ENCODE results near the gene DHRS3. TPM values are rescaled to one million over a fixed set of nuclear protein-coding genes. Genes with fewer than 3 reads are reported as not detected.
A peak's percentile ranks its signal among the peaks of the same experiment; 100 is the strongest.

DHRS3 gene
- total RNA-seq, 6 experiments from 2014 or later: 6.0 to 29.1 (median 27.1) TPM

GRCh38 chr1:12618965-12619791, 1.2 kb upstream of the DHRS3 start:
- Mint-ChIP-seq H3K4me3 (peak overlapping the region; percentile 93), H3K27me3 (ENCODE audit: insufficient read depth) (peaks cover 12% of the 10 kb centered on the region), H3K4me1 (ENCODE audit: low read depth) (peaks cover 59% of the 10 kb centered on the region), H3K27ac (peak overlapping the region; percentile 84), H3K36me3 (ENCODE audit: low read depth) (no peaks in the 10 kb centered on the region; the same call in 1 of the 2 replicates), H3K9me3 (no peaks in the 10 kb centered on the region)
- DNase-seq: peak; percentile 60
- TF ChIP-seq CTCF (IDR thresholded peaks at IDR 0.05): no peak; the same call in 1 of the 2 replicates

DNA sequence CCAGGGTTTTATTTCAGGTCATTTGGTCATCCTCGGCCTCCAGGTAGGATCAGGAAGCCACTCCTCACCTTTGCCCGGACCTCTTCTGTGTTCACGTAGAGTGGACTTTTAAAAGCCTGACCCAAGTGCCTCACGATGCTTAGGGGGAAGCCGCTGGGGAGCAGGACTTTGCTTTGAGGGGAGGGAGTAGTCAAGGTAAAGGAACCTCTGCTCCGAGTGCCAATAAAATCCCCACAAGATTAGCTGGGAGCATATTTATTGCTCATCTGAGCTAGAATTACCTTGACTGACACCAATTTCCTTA, 603 bp upstream of the DHRS3 start:
- Mint-ChIP-seq H3K27ac (peak overlapping the region; percentile 84), H3K27me3 (ENCODE audit: insufficient read depth) (peaks cover 10% of the 10 kb centered on the region), H3K9me3 (no peaks in the 10 kb centered on the region), H3K4me1 (ENCODE audit: low read depth) (peaks cover 59% of the 10 kb centered on the region), H3K4me3 (peak overlapping the region; percentile 93), H3K36me3 (ENCODE audit: low read depth) (no peaks in the 10 kb centered on the region; the same call in 1 of the 2 replicates)
- TF ChIP-seq CTCF (IDR thresholded peaks at IDR 0.05): no peak
- no peak for DNase-seq

GRCh38 chr1:12617511-12617900, 504 bp downstream of the DHRS3 start:
- H3K36me3 Mint-ChIP-seq (ENCODE audit: low read depth): no peaks in the 10 kb centered on the region; the same call in 1 of the 2 replicates
- H3K4me1 Mint-ChIP-seq (ENCODE audit: low read depth): peaks cover 59% of the 10 kb centered on the region

GRCh38 chr1:12616709-12617373, 1.2 kb downstream of the DHRS3 start:
- peak overlapping the region; percentile 83 for H3K27ac Mint-ChIP-seq
- peak overlapping the region; percentile 93 for H3K4me3 Mint-ChIP-seq
- peaks cover 62% of the 10 kb centered on the region for H3K4me1 Mint-ChIP-seq (ENCODE audit: low read depth)
- no peak for TF ChIP-seq CTCF (IDR thresholded peaks at IDR 0.05)
- no peak for DNase-seq
- peaks cover 10% of the 10 kb centered on the region for H3K27me3 Mint-ChIP-seq (ENCODE audit: insufficient read depth)
- no peaks in the 10 kb centered on the region; the same call in 1 of the 2 replicates for H3K36me3 Mint-ChIP-seq (ENCODE audit: low read depth)
- no peaks in the 10 kb centered on the region for H3K9me3 Mint-ChIP-seq

More at GRCh38 chr1:12617511-12617900, 504 bp downstream of the DHRS3 start:
- Mint-ChIP-seq H3K4me3 (peak overlapping the region; percentile 93), H3K9me3 (no peaks in the 10 kb centered on the region), H3K27me3 (ENCODE audit: insufficient read depth) (peaks cover 10% of the 10 kb centered on the region), H3K27ac (peak overlapping the region; percentile 74; the same call in 1 of the 2 replicates)
- DNase-seq: no peak
- TF ChIP-seq CTCF (IDR thresholded peaks at IDR 0.05): no peak

DNA sequence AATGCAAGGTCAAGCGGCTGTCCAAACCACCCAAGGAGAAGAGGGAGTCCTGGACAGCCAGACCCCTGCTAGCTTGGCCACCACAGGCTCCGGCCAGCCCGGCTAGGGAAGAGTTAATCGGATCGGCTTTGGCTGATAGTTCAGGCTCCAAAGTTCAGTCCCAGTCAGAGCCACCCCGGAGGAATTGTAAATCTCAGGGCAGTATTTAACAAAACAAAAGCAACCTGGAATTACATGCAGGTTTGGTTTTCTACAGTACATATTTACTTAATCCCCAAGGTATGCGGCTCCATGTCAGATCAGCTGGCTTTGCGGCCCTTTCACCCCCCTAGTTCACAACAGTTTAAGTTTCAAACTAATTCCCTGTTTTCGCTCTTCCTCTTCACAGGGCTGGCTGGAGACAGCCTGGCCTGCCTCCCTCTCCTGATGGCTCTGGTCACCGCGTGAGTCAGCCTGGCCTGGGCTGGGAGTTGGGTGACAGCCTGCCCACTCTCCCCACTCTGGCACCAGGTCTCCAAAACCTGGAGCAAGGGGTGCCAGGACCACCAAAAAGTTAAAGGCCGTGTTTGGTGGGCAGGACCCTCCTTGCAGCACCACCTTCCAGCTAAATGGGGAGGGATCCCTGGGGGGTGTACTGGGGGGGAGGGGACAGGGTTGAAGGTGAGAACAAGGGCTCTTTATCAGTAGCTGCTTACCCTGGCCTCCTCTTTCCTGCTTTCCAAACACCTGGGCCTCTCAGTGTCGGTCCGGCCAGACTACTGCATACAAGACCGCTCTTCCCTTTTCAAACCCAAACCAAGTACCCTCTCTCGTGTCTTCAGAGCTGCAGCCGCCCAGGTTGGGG, 1.9 kb downstream of the DHRS3 start:
- Mint-ChIP-seq H3K36me3 (ENCODE audit: low read depth) (no peaks in the 10 kb centered on the region; the same call in 1 of the 2 replicates), H3K4me3 (peak overlapping the region; percentile 93), H3K27me3 (ENCODE audit: insufficient read depth) (peaks cover 10% of the 10 kb centered on the region), H3K9me3 (no peaks in the 10 kb centered on the region), H3K4me1 (ENCODE audit: low read depth) (peaks cover 67% of the 10 kb centered on the region), H3K27ac (peak overlapping the region; percentile 83)
- TF ChIP-seq CTCF (IDR thresholded peaks at IDR 0.05): no peak
- DNase-seq: peak; percentile 69
